Measurements from ENCODE around the gene IRS1. TPM values are rescaled to one million over a fixed set of nuclear protein-coding genes. Genes with fewer than 3 reads are reported as not detected.

IRS1 gene
- total RNA-seq, 1 experiment from 2014 or later: 15.0 TPM

DNA sequence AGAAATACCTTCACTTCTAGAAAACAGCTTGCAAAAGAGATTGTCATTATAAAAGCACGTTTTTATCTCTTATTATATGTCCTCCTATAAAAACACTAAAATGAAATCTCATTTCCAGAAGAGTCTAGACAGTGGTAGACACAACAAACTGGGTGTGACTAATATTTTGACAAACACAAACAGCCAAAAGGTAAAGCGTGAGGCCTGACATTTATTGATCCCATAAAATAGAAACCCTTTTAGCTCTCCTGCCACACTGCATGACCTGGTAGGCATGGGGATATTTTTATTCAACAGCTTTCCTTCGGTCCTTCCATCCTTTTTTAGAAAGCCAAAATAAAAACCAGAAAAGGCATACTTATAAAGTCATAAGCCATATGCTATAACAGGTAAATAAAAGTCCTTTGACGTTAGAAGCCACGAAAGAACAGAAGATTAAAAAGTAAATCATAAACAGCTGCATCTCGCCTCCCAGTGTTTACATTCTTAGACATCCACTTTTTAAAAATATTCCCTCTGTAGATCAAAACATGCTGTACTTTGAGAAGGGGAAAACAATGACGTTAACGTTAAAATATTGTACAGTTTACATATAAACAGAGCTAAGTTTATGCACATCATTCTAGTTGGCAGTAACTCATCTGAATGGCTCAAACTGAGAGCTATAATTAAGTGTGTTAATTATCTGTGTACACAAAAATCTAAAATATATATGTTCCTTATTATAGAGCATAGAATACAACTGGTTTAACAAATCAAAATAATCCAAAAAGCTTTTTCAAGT, 44.6 kb downstream of the IRS1 start:
- Mint-ChIP-seq H3K36me3 (ENCODE audit: insufficient read depth in 1 of 3, low read depth in 3 of 3) (no peaks in the 10 kb centered on the region; a peak in 1 of 7 replicates), H3K4me1 (peaks cover 12% of the 10 kb centered on the region in 2 experiments), H3K27me3 (ENCODE audit: low read depth) (no peaks in the 10 kb centered on the region), H3K4me3 (no peak overlapping the region), H3K9me3 (no peaks in the 10 kb centered on the region), H3K27ac (no peak overlapping the region)
- Histone ChIP-seq H3T11ph (ENCODE audit: low read length) (no peak overlapping the region), H4K20me1 (ENCODE audit: control insufficient read depth, insufficient read depth, insufficient read length) (no peaks in the 10 kb centered on the region), H3K79me1 (ENCODE audit: insufficient read depth, low read depth, low read length, poor library complexity, severe bottlenecking) (no peaks in the 10 kb centered on the region), H4K91ac (ENCODE audit: insufficient read length, low read depth, low read length) (no peak overlapping the region), H2BK12ac (ENCODE audit: insufficient read length, low read depth, low read length) (no peak overlapping the region), H3K9me3 (ENCODE audit: control insufficient read depth, low read depth, low read length) (no peaks in the 10 kb centered on the region), H3K79me2 (ENCODE audit: insufficient read depth, low read length) (no peaks in the 10 kb centered on the region; the same call in 1 of the 2 replicates), H2BK5ac (ENCODE audit: insufficient read length, low read length) (no peak overlapping the region), H3K18ac (ENCODE audit: insufficient read length, low read depth, low read length) (no peak overlapping the region), H2AK5ac (ENCODE audit: insufficient read length, low read length) (no peak overlapping the region), H2BK120ac (ENCODE audit: low read depth, low read length, poor library complexity, severe bottlenecking) (no peak overlapping the region), H3K4me1 (ENCODE audit: insufficient read depth, low read length) (no peaks in the 10 kb centered on the region), H3K23me2 (ENCODE audit: insufficient read length, low read depth, low read length, poor library complexity, severe bottlenecking) (no peaks in the 10 kb centered on the region), H3K4me2 (ENCODE audit: insufficient read depth, insufficient read length, low read length) (no peak overlapping the region), H3K56ac (ENCODE audit: insufficient read length, low read depth, low read length) (no peak overlapping the region), H2BK20ac (ENCODE audit: low read depth, low read length, poor library complexity, severe bottlenecking) (no peak overlapping the region), H2BK15ac (ENCODE audit: low read depth, low read length) (no peak overlapping the region), H3K4ac (ENCODE audit: low read depth, low read length) (no peak overlapping the region), H2AFZ (ENCODE audit: low read length) (no peak overlapping the region), H3K27ac (ENCODE audit: insufficient read length, low read depth, low read length) (no peak overlapping the region), H3K9ac (ENCODE audit: extremely low read depth, insufficient read length, low read length) (no peak overlapping the region), H4K8ac (replicated peaks; ENCODE audit: insufficient read length, low read depth, low read length) (no peak overlapping the region), H3K27me3 (ENCODE audit: insufficient read depth, low read length) (no peaks in the 10 kb centered on the region), H4K5ac (ENCODE audit: insufficient read length, low read depth, low read length) (no peak overlapping the region), H3K14ac (ENCODE audit: insufficient read depth, low read length) (no peak overlapping the region), H3K23ac (ENCODE audit: insufficient read length, low read depth, low read length) (no peak overlapping the region)
- no CpG with 5 or more reads among the region's 8 CpGs for WGBS (ENCODE audit: extremely low coverage, insufficient read length, low lambda C conversion rate)
- no peak for DNase-seq
- TF ChIP-seq, protein P1, sequence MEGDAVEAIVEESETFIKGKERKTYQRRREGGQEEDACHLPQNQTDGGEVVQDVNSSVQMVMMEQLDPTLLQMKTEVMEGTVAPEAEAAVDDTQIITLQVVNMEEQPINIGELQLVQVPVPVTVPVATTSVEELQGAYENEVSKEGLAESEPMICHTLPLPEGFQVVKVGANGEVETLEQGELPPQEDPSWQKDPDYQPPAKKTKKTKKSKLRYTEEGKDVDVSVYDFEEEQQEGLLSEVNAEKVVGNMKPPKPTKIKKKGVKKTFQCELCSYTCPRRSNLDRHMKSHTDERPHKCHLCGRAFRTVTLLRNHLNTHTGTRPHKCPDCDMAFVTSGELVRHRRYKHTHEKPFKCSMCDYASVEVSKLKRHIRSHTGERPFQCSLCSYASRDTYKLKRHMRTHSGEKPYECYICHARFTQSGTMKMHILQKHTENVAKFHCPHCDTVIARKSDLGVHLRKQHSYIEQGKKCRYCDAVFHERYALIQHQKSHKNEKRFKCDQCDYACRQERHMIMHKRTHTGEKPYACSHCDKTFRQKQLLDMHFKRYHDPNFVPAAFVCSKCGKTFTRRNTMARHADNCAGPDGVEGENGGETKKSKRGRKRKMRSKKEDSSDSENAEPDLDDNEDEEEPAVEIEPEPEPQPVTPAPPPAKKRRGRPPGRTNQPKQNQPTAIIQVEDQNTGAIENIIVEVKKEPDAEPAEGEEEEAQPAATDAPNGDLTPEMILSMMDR (conservative IDR thresholded peaks at IDR 0.05): no peak

Data from H9 (cell line).